ENCODE results near the gene KEL.
"Not testable (repeated sequence)": the region's sequence is repeated elsewhere in the genome, so short reads cannot be mapped to it uniquely, and the experiment has no call there.

KEL gene

GRCh38 chr7:142992427-142992826 lies 30.3 kb upstream of the KEL start:
- CTCF ChIA-PET, result interaction anchor here (1.5 kb wide), 1 partner anchor 11 kb away, joined by 3 read pairs; no protein-coding TSS in a partner anchor

GRCh38 chr7:142984297-142984696 lies 22.1 kb upstream of the KEL start:
- TF ChIP-seq CTBP1 (IDR thresholded peaks at IDR 0.05; ENCODE audit: borderline replicate concordance) (no peak), SP1 (IDR thresholded peaks at IDR 0.05) (no peak), PKNOX1 (IDR thresholded peaks at IDR 0.05) (no peak), SUZ12 (IDR thresholded peaks at IDR 0.05) (no peak), ELF4 (IDR thresholded peaks at IDR 0.05) (no peak), BHLHE40 (IDR thresholded peaks at IDR 0.05; ENCODE audit: borderline replicate concordance) (no peak), L3MBTL2 (conservative IDR thresholded peaks at IDR 0.05) (no peak), HDGF (IDR thresholded peaks at IDR 0.05; ENCODE audit: borderline replicate concordance) (no peak), FOXM1 (IDR thresholded peaks at IDR 0.05; ENCODE audit: borderline replicate concordance) (no peak), FOXK2 (IDR thresholded peaks at IDR 0.05) (no peak), TARDBP (IDR thresholded peaks at IDR 0.05) (no peak)
- DNase-seq (ENCODE audit: extremely low spot score), result no peak
- CTCF ChIA-PET, result no interaction called here
- POLR2A ChIA-PET, result no interaction called here

More at GRCh38 chr7:142992427-142992826, 30.3 kb upstream of the KEL start:
- POLR2A ChIA-PET, result no interaction called here
- TF ChIP-seq SP1 (IDR thresholded peaks at IDR 0.05), result no peak
- no peak for TF ChIP-seq ARNT (IDR thresholded peaks at IDR 0.05)
- TF ChIP-seq ELF4 (IDR thresholded peaks at IDR 0.05), result no peak
- no peak for TF ChIP-seq L3MBTL2 (conservative IDR thresholded peaks at IDR 0.05)
- TF ChIP-seq FOXM1 (IDR thresholded peaks at IDR 0.05; ENCODE audit: borderline replicate concordance), result no peak
- TF ChIP-seq LEF1 (IDR thresholded peaks at IDR 0.05; ENCODE audit: borderline replicate concordance), result no peak
- TF ChIP-seq SUZ12 (IDR thresholded peaks at IDR 0.05), result no peak
- no peak for TF ChIP-seq ZNF384 (IDR thresholded peaks at IDR 0.05)
- no peak for TF ChIP-seq HDGF (IDR thresholded peaks at IDR 0.05; ENCODE audit: borderline replicate concordance)
- TF ChIP-seq FOXK2 (IDR thresholded peaks at IDR 0.05), result no peak
- no peak for TF ChIP-seq BHLHE40 (IDR thresholded peaks at IDR 0.05; ENCODE audit: borderline replicate concordance)
- TF ChIP-seq NFRKB (IDR thresholded peaks at IDR 0.05), result no peak
- TF ChIP-seq TARDBP (IDR thresholded peaks at IDR 0.05), result no peak
- TF ChIP-seq CTBP1 (IDR thresholded peaks at IDR 0.05; ENCODE audit: borderline replicate concordance), result no peak
- DNase-seq (ENCODE audit: extremely low spot score), result no peak

GRCh38 chr7:142983825-142984224 lies 21.7 kb upstream of the KEL start:
- POLR2A ChIA-PET, result no interaction called here
- CTCF ChIA-PET, result no interaction called here
- DNase-seq (ENCODE audit: extremely low spot score), result no peak
- TF ChIP-seq CTBP1 (IDR thresholded peaks at IDR 0.05; ENCODE audit: borderline replicate concordance), result no peak
- no peak for TF ChIP-seq SP1 (IDR thresholded peaks at IDR 0.05)
- TF ChIP-seq HDGF (IDR thresholded peaks at IDR 0.05; ENCODE audit: borderline replicate concordance), result no peak
- no peak for TF ChIP-seq ELF4 (IDR thresholded peaks at IDR 0.05)
- TF ChIP-seq ZNF384 (IDR thresholded peaks at IDR 0.05), result no peak
- no peak for TF ChIP-seq TARDBP (IDR thresholded peaks at IDR 0.05)
- no peak for TF ChIP-seq LEF1 (IDR thresholded peaks at IDR 0.05; ENCODE audit: borderline replicate concordance)
- TF ChIP-seq L3MBTL2 (conservative IDR thresholded peaks at IDR 0.05), result no peak
- no peak for TF ChIP-seq FOXK2 (IDR thresholded peaks at IDR 0.05)
- TF ChIP-seq SUZ12 (IDR thresholded peaks at IDR 0.05), result no peak

- CTCF ChIA-PET; POLR2A ChIA-PET; DNase-seq (ENCODE audit: extremely low spot score): not testable (repeated sequence)
Measured at GRCh38 chr7:142978402-142978801, 16.2 kb upstream of the KEL start.

GRCh38 chr7:142974626-142975025 lies 12.5 kb upstream of the KEL start:
- DNase-seq (ENCODE audit: extremely low spot score), result no peak

GRCh38 chr7:142969183-142969582 lies 7.0 kb upstream of the KEL start:
- CTCF ChIA-PET, result no interaction called here
- no peak for TF ChIP-seq LEF1 (IDR thresholded peaks at IDR 0.05; ENCODE audit: borderline replicate concordance)
- POLR2A ChIA-PET, result no interaction called here
- DNase-seq (ENCODE audit: extremely low spot score), result no peak

More at GRCh38 chr7:142974626-142975025, 12.5 kb upstream of the KEL start:
- CTCF ChIA-PET, result no interaction called here
- TF ChIP-seq NFRKB (IDR thresholded peaks at IDR 0.05), result no peak
- TF ChIP-seq FOXK2 (IDR thresholded peaks at IDR 0.05), result no peak
- TF ChIP-seq ELF4 (IDR thresholded peaks at IDR 0.05), result no peak
- TF ChIP-seq TARDBP (IDR thresholded peaks at IDR 0.05), result no peak
- TF ChIP-seq SUZ12 (IDR thresholded peaks at IDR 0.05), result no peak
- TF ChIP-seq CTBP1 (IDR thresholded peaks at IDR 0.05; ENCODE audit: borderline replicate concordance), result no peak
- no peak for TF ChIP-seq FOXA1 (IDR thresholded peaks at IDR 0.05)
- no peak for TF ChIP-seq L3MBTL2 (conservative IDR thresholded peaks at IDR 0.05)
- no peak for TF ChIP-seq ZNF384 (IDR thresholded peaks at IDR 0.05)
- no peak for TF ChIP-seq SP1 (IDR thresholded peaks at IDR 0.05)
- no peak for TF ChIP-seq BHLHE40 (IDR thresholded peaks at IDR 0.05; ENCODE audit: borderline replicate concordance)
- no peak for TF ChIP-seq LEF1 (IDR thresholded peaks at IDR 0.05; ENCODE audit: borderline replicate concordance)
- TF ChIP-seq FOXM1 (IDR thresholded peaks at IDR 0.05; ENCODE audit: borderline replicate concordance), result no peak
- POLR2A ChIA-PET, result no interaction called here

- CTCF ChIA-PET, result no interaction called here
- no peak for DNase-seq (ENCODE audit: extremely low spot score)
- POLR2A ChIA-PET, result no interaction called here
- TF ChIP-seq SUZ12 (IDR thresholded peaks at IDR 0.05) (no peak), FOXM1 (IDR thresholded peaks at IDR 0.05; ENCODE audit: borderline replicate concordance) (no peak), ARNT (IDR thresholded peaks at IDR 0.05) (no peak), ZNF384 (IDR thresholded peaks at IDR 0.05) (no peak), NFRKB (IDR thresholded peaks at IDR 0.05) (no peak), PKNOX1 (IDR thresholded peaks at IDR 0.05) (no peak), HDGF (IDR thresholded peaks at IDR 0.05; ENCODE audit: borderline replicate concordance) (no peak), TARDBP (IDR thresholded peaks at IDR 0.05) (no peak), SP1 (IDR thresholded peaks at IDR 0.05) (no peak), BHLHE40 (IDR thresholded peaks at IDR 0.05; ENCODE audit: borderline replicate concordance) (no peak), L3MBTL2 (conservative IDR thresholded peaks at IDR 0.05) (no peak), CTBP1 (IDR thresholded peaks at IDR 0.05; ENCODE audit: borderline replicate concordance) (no peak), FOXA1 (IDR thresholded peaks at IDR 0.05) (no peak)
Measured at GRCh38 chr7:142968229-142968628, 6.1 kb upstream of the KEL start.
